Spleen (tissue), 7 donors: Measurements from ENCODE around the gene KCNH6.

Experiments
- CTCF ChIP-seq, 11 experiments: fragments of 200-600 bp in 7 of 11; fragments of 450-650 bp in 4 of 11; sonication (generic) in 4 of 11; IDR thresholded peaks in 8 of 11; conservative IDR thresholded peaks in 3 of 11; 1 replicate in 7 of 11; 2 replicates in 4 of 11; pipeline versions ENCODE4 v1.4.0 to v1.8.0; 2016 to 2021; ENCODE audit warnings: antibody characterized with exemption in 11 of 11, inconsistent platforms in 4 of 11, mild to moderate bottlenecking in 1 of 11
- POLR2AphosphoS5 ChIP-seq, 3 donors: sonication (generic); formaldehyde crosslinking; IDR thresholded peaks; one replicate each; pipeline ENCODE4 v1.5.1; 2017; ENCODE audit warnings: antibody characterized with exemption in 3 of 3
- donor health status: DM: no; HTN: no; CAD: no; lungs with moderate emphysema.
- donor health status: DM: no; HTN: no; CAD: no.
- donor health status: DM: no; HTN: no; CAD: no.

GRCh38 chr17:63478814-63479494, 44.2 kb upstream of the KCNH6 start:
- TF ChIP-seq POLR2AphosphoS5 (IDR thresholded peaks at IDR 0.05) (peak in 1 of 3 donors; percentile 23), CTCF (IDR thresholded peaks at IDR 0.05 in 8 of 11, conservative IDR thresholded peaks at IDR 0.05 in 3 of 11) (peak; percentile 53 to 89 (median 76))
